ENCODE measurements around the gene MTTP.

DNA sequence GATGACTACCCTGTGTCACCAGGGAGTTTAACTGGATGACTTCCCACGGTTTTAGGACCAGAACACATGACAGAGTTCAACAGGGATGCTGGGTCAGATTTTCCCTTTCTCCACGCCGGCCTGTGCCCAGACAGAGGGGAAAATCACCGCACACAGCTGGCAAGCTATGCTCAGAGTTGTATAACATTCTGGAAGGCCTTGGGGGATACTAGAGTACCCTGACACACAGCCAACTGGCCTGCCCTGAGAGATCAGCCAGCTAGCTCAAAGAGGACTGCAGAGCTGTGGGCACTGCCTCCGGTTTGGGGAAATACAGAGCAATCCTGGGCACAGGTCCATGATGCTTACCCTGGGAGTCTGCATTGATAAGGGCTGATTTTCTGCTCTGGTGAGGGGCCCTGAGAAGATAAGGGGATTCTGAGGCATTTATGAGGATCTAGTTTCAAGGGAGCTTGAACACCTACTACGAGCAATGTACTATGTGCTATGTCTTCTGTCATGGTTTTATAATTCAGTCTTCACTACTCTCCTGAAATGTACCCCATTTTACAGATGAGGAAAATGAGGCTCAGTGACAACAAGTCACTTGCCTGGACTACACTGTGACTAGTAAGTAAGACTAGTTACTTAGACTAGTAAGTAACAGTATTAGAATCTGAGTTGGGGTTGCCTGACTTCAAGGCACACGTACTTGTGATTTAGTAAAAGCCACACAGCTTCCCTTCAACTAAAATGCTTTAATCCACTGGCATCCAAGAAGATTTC, 68.3 kb downstream of the MTTP start:
- TF ChIP-seq, protein P1, sequence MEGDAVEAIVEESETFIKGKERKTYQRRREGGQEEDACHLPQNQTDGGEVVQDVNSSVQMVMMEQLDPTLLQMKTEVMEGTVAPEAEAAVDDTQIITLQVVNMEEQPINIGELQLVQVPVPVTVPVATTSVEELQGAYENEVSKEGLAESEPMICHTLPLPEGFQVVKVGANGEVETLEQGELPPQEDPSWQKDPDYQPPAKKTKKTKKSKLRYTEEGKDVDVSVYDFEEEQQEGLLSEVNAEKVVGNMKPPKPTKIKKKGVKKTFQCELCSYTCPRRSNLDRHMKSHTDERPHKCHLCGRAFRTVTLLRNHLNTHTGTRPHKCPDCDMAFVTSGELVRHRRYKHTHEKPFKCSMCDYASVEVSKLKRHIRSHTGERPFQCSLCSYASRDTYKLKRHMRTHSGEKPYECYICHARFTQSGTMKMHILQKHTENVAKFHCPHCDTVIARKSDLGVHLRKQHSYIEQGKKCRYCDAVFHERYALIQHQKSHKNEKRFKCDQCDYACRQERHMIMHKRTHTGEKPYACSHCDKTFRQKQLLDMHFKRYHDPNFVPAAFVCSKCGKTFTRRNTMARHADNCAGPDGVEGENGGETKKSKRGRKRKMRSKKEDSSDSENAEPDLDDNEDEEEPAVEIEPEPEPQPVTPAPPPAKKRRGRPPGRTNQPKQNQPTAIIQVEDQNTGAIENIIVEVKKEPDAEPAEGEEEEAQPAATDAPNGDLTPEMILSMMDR (IDR thresholded peaks at IDR 0.05), result no peak
- TF ChIP-seq POLR2A (IDR thresholded peaks at IDR 0.05), result no peak

All from thyroid gland (tissue), 4 donors.